GM18868 (cell line): ENCODE measurements around the gene CBY1.

Experiments used
- ATAC-seq: cut with Tn5 transposase; IDR thresholded peaks from one replicate; pipeline ENCODE4 v1.9.1; 2021; ENCODE audit warnings: mild to moderate bottlenecking, moderate library complexity; ENCODE audit not compliant: unreplicated experiment

CBY1 gene

DNA sequence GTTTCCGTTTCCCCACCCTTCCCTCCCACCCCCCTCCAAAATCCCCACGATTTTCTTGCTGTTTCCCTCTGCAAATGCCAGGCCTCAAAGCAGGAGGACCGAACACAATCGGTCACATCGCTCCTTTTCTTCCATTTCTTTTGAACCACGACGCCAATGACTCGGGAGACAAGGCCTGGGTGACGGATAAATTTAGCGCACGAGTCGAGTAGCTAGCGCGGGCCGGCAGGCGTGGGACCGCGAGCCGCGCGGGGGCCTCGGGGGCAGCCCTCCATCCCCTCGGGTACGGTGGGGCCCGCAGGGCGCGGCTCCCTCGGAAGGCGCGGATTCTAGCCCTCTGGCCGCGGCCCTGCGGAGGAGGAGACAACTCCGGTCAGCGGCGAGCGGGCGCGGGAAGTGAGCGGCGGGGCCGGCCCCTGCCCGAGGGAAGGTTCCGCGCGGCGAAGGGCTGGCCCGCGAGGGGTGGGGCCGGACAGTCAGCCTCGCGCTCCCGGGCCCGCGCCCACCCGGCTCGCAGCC, 43.9 kb downstream of the CBY1 start:
- ATAC-seq = no peak

DNA sequence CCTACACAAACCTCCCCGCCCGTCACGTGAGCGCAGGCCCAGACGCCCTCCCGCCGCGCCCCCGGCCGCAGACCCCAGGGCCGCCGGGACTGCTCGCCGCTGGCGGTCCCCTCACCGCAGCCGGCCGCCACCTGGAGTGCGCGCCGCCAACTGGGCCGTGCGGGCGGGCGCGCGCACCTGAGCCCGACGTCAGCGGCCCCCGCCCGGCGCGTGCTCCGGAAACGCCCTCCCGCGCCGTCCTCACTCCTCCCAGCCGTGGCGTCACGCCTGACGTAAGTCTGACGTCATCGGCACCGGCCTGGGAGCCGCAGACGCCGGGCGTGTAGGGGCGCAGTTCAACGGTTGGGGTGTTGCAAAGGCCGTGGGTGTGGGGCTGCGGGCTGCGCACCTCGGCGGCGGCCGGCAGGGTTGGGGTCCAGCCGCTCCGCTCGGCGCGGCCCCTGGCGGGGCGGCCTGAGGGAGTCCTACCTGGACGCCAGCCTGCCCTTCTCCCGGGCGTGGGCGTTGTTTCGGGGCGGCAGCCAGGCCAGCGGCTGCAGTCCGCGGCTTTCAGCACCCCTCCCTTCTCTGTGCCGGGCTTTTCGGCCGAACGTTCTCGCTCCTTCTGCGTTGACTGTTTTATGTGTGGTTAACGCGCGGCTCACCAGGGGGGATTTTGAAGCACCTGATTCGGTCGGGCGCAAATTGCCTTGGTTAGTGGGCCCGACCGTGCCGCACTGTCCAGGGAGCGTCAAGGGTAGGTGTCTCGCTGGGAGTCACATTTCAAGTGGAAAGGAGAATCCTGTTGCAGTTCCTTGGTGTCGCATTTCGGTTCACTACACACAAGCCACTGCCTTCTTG, 44.6 kb downstream of the CBY1 start, which contains the start of gene JOSD1:
Gene JOSD1 (minus strand): TSS at position 155 of the 840 bp plus-strand sequence. CDS start 956 bp downstream, outside the sequence.
- ATAC-seq = peak; percentile 29

DNA sequence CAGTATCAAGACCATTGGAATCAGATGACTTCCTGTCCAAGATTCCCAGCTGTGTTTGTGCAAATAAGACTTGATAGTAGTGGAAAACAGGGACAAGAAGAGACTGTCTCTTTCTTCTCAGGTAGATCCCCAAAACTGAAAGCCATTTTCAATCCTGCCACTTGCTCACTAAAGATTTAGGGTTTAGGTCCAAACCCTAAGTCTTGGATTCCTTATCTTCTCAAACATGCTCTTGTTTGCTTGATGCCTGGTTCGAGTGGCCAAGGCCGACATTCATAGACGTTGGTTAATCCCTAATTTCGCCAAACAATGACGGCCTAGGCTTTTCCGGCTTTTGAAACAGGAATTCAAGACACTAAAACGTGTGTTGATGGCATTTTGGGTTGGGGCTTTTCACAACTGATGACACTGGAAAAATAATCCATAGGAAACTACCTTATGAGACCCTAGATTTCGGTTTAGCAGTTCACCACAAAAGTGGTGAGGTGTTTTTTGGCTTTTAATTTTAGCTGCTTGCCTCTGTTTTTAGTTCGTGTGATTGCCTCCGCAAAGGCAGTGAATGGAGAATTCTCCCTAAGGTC, 48.3 kb downstream of the CBY1 start:
- no peak for ATAC-seq

DNA sequence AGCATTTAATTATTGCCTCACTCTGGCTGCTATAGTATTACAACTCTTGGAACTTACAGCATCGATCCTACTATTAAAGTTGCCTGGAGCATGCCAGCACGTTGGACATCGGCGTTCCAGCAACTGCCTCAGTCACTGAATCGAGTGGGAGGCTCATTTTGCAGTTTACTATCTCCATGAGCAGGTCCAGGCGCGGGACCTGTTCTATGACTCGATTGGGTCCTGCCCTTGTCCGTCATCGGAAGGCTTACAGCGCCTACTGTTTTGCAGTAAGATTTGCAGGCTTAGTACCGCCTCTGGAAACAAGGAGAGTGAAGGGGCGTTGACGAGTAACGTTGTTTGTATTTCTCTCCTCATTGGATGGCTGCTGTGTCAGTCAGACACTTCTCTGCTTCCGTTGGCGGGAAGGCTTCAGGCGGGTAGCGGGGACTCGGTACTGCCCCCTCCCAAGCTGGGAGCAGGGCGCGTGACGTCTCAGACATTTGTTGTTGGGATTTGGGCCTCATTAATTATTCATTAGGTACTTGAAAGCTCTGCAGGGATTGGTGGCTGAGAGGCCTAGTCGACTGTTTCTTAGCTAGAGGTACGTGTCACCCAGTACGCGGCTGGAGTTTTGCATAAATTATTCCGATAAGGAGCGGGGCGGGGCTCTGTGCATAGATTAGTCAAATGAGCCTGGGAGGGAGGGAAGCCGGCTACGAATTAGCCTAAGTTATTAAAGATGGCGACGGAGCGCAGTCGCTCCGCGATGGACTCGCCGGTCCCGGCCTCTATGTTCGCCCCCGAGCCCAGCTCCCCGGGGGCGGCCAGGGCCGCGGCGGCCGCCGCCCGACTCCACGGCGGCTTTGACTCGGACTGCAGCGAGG, 49.0 kb downstream of the CBY1 start, which contains the start of gene GTPBP1:
Gene GTPBP1 (plus strand): TSS at position 710 of the 866 bp plus-strand sequence. CDS start 12 bp downstream, at position 722.
- ATAC-seq = peak; percentile 71

DNA sequence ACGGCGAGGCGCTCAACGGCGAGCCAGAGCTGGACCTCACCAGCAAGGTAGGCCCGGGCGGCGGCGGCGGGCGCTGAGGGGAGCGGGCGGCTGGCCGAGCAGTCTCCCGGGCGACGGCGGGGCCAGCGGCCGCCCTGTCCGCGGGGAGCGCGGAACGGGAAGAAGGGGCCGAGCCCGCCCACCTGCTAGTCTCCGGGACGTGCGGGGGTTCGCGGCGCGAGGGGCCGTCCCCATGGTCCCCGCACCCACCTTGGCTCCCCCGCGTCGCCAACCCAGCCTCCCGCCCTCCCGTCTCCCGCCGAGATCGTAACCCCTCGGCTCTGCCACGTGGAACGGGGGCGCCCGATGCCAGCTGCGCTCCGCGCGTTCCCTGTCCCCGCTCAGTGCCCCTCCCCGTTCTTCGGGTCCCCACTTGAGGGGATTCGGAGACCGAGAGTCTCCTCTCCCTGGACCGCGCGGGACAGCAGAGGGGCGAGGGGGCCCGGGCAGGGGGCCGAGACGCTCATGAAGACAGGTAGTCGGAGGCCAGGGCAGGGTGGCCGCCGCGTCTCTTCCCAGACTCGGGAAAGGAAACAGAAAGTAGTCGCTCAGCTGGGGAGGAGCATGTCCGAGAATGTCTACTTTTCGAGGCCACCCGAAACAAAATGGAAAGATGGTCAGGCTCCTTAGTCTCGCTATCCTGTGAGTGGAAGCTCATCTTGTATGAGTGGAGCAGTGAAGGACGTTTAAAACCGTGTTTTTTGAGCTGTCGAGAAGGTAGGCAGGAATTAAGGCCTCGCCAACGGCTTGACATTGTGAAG, 49.9 kb downstream of the CBY1 start:
- ATAC-seq = peak; percentile 5

DNA sequence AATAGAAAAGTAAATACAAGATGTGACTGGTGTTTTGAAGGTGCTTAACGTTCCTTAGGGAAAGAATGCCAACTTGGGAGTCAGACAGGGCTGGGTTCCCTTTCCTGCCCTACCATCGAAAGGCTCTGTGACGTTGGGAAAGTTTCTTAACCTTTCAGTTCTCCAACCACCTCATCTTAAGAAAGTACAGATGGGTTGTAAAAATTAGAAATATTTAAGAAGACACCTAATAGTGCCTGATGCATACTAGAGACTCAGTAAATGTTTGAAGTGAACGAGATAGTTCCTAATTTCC, 50.4 kb downstream of the CBY1 start:
- ATAC-seq = no peak

DNA sequence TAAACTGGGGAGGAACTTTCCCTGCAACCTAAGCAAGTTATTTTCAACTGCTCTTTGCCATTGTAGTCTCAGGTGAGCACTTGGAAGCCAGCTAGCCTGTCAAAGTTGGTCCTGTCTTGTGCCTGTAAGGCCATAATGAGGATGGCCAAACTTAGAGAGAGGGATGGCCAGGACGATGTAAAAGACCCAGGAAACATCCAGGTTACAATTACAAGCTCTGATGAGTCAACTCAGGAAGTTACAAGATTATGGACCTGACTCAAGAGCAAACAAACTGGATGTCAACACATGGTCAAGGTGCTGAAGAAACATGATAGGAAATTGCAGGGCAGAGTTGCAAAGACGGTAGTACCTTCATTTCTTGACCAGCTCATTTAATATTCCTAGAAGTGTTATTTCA, 50.9 kb downstream of the CBY1 start:
- no peak for ATAC-seq

DNA sequence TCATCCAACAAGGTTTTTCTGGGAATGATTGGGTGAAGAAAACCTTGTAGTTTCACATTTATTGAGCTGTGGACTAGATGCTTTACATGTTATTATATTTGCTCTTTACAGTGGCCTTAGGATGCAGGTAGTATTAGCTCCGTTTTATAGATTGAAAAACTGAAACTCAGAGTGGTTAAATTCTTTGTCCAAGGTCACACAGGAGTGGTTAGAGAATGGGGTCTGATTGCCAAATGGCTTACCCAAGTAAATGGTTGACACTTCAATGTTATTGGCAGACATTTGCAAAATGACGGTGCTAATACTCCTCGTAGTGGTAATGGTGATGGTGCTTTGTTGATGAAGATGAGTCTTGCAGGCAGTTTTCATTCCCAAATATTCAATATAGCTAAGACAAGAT, 51.5 kb downstream of the CBY1 start:
- no peak for ATAC-seq

DNA sequence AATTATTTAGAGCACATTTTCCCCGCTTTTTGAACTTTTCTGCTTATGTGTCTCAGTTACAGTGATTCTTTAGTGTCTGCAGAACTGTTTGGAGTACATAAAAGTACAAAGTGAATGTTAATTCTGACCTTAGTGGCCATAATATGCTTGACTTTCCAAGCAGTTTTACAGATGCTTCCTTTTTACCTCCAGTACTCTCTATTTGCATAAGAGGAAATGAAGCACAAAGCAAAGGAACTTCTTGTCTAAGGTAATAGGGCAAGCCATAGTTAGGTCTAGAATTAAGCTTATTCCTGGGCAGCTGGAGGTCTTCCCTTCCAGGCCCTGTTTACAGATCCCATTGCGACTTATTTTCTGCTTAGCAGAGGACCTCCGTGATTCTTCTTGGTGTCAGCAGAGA, 52.9 kb downstream of the CBY1 start:
- no peak for ATAC-seq

DNA sequence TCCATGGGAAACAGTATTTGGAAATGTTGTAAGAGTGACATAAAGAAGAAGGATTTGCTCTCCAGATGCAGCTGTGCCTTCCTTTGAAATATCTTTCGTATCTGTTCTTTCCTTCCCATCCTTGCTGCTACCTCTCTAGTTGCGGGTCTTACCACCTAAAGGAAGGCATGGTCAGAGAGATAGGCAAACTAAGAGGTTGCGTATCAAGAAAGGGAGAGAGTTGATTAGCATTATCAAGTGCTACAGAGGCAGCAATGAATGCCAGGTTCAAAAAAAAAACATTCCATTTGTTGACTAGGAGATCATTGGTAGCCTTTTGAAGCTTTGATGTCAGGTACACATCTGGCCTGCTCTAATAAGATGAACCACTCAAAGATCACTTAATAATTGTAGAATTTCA, 53.9 kb downstream of the CBY1 start:
- no peak for ATAC-seq

DNA sequence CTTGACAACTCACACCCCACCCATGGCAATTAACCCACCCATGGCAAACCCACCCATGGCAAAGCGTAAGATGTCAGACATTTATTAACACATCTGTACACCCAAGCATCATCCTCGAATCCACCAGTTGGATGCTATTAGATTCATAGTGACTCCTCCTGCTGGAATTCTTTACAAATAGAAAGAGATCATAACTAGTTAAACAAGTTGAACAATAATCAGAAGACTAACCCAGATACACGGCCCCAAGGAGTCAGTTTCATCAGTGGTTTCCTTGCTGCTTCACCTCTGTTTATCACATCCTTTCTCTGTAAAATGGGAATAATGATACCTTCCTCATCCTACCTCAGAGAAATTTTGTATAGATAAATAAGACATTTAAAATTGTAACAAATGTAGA, 54.4 kb downstream of the CBY1 start:
- no peak for ATAC-seq

DNA sequence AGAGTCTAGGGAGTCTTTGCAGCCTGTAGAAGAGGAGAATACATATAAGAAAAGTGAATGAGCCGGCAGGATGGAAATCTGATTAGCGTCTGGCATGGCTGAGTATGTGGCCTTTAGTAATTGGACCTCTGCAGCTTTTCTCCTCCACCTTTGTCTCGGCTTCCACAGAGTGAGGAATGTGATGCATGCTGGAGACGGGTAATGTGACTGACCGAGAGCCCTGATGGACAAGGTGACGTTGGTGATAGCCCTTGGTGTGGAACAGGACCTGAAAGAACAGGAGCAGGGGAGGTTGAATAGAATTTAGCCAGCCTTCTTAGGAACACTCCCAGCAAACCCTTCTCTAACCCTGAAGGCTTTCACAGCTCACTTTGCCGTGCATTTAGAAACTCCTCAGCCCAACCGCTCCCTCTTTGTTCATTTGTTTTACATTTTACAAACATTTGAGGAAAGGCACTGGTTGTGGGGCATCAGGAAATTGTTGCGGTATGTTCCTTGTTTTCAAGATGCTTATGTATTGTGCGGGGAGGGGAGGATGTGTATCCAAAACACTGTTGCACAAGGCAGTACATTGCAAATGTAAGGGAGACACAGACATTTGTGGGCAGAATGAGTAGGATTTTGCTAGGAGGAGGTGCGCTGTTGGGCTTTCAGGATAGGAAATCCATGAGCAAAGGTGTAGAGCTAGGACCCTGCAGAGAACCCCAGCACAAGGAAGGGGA, 56.2 kb downstream of the CBY1 start:
- ATAC-seq = no peak

DNA sequence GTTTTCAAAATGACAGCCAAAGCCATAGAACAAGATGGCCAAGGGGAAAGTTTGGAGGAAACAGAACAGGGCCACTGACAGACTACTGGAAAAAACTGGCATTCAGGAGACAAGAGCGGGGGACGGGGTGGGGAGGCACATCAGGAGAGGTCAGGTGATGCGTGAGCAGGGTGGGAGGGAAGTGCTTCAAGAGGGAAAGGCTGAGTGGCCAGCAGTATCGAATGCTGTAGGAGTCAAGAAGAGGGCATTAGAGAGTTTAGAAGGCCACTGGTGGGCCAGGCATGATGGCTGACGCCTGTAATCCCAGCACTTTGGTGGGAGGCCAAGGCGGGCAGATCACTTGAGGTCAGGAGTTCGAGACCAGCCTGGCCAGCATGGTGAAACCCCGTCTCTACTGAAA, 57.5 kb downstream of the CBY1 start:
- no peak for ATAC-seq

DNA sequence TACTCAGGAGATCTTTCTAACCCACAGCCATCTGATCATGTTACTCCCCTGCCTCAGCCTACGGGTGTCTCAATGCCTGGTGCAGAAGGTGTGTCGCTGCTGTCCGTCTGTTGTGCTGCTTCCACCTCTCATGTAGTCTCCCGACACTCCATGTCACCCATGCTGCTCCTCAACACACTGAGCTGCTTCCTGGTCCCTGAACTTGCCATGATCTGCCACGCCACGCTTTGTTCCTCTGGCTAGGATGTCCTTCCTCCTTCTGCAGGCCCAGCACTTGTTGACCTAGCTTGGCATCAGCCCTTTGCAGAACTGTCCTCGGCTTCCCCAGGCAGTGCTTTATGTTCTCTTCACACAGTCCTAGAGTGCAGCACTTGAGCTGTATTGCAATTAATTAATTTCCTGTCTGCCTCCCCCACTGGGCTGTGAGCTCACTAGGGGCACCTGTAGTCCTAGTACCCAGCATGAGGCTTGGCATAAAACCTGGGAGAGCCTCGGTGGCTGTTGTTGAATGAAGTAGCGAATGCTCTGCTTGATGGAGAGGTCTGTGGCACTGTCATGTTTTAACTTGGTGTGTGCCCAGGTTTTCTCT, 58.8 kb downstream of the CBY1 start:
- no peak for ATAC-seq

DNA sequence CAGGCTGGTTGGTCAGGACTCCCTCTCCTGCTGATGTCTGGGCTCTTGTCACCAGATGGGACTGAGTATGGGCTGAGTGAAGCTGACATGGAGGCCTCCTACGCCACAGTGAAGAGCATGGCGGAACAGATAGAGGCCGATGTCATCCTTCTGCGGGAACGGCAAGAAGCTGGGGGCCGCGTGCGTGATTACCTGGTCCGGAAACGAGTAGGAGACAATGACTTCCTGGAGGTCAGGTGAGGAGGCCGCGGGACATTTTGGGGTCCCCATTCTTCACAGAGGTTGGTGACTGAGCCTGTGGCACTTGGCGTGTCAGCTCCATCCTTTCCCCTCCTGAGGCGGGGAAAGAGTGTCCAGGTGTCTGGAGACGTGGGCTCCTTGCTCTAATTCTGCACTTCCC, 59.4 kb downstream of the CBY1 start:
- ATAC-seq = no peak

DNA sequence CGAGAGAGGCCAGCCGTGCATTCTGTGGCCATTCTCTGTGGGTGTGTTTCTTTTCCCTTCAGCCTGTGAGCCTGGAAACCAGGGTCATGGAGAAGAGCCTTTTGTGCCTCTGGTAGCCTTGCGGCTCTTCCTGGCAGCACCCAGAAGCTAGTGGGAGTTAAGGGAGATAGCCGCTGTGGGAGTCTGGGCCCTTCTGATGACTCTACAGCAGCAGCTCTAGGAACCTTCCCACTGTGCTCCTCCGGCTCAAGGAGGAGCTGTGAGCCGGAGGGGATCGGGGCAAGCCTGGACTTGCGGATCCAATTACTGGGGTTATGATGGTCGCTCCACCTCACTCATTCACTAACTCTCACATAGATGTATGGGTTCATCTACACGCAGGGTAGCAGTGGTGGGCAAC, 59.8 kb downstream of the CBY1 start:
- ATAC-seq = no peak

DNA sequence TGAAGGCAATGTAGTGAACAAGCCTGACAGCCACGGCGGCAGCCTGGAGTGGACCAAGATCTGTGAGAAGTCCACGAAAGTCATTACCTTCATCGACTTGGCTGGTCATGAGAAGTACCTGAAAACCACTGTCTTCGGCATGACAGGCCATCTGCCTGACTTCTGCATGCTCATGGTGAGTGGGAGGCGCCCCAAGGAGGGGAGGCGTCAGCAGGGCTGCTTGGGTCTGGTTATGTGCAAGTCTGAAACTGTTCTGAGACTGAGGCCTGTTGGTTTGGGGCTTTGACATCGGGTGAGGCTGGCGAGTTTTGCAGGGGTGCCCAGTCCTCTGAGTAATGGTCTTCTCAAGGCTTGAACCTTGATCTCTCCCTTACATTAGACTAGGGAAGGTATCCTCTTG, 60.4 kb downstream of the CBY1 start:
- no peak for ATAC-seq

DNA sequence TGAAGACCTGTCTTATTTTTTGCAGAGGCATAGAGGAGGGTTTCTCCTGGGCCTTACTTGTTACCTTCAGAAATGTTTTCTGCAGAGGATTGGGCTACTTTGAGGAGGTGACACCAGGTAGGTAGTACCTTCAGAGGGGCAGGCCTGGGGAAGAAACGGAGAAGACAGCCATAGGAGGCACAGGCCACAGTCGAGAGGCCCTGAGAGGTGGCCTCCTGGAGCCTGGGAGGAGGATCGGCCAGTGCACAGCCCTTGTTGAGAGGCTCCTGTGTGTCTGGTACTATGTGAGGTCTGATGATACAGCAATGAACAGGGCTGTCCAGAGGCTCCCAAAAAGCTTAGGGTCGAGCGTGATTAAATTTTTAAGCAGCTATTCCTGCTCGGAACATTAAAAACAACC, 60.8 kb downstream of the CBY1 start:
- ATAC-seq = no peak

DNA sequence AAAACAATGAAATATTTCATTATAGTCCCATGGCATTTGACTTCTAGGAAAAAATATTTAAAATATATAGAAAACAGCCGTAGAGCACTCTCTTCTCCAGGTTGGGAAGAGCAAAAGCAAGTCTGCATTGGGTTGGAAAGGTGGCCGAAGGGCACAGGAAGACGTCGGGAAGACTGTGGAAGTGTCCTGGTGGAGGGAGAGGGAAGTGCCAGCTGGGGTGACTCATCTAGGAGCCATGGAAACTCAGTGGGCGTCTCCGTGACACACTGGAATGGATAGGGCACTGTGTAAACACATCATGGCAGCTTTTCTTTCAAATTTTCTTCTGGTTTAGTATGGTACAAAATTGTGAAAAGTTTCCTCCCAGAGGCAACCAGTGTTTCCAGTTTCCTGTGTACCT, 62.0 kb downstream of the CBY1 start:
- ATAC-seq = no peak

DNA sequence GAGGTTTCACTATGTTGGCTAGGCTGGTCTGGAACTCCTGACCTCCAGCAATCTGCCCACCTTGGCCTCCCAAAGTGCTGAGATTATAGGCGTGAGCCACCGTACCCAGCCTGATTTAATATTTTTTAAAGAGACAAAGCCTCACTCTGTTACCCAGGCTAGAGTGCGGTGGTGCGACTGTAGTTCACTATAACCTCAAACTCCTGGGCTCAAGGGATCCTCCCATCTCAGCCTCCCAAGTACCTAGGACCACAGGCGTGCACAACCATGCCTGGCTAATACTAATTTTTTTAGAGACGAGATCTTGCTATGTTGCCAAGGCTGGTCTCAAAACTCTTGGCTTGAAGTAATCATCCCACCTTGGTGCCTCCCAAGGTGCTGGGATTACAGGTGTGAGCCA, 62.8 kb downstream of the CBY1 start:
- no peak for ATAC-seq
